GM15510 (cell line): ENCODE data around the gene KLHL29.

Experiments used
- POLR2A ChIP-seq: IDR thresholded peaks from 3 replicates; pipeline ENCODE4 v1.6.1; 2011; ENCODE audit warnings: borderline replicate concordance; ENCODE audit not compliant: insufficient read length; ENCODE audit errors: extremely low read depth

Gene KLHL29

GRCh38 chr2:23664066-23664788 is 279.2 kb downstream of the KLHL29 start:
- TF ChIP-seq POLR2A = no peak

GRCh38 chr2:23666241-23666979 is 281.4 kb downstream of the KLHL29 start:
- no peak for TF ChIP-seq POLR2A

GRCh38 chr2:23666980-23667357 is 282.0 kb downstream of the KLHL29 start:
- no peak for TF ChIP-seq POLR2A

- no peak for TF ChIP-seq POLR2A
Measured at GRCh38 chr2:23668756-23669304, 283.9 kb downstream of the KLHL29 start.

- no peak for TF ChIP-seq POLR2A
Measured at GRCh38 chr2:23669413-23670244, 284.6 kb downstream of the KLHL29 start.

- no peak for TF ChIP-seq POLR2A
Measured at GRCh38 chr2:23670245-23670592, 285.2 kb downstream of the KLHL29 start.

GRCh38 chr2:23673082-23673481 is 288.1 kb downstream of the KLHL29 start:
- no peak for TF ChIP-seq POLR2A

GRCh38 chr2:23673830-23674679 is 289.1 kb downstream of the KLHL29 start:
- no peak for TF ChIP-seq POLR2A

- TF ChIP-seq POLR2A = no peak
Measured at GRCh38 chr2:23675506-23675905, 290.5 kb downstream of the KLHL29 start.

GRCh38 chr2:23677836-23678235 is 292.9 kb downstream of the KLHL29 start:
- TF ChIP-seq POLR2A = no peak

- TF ChIP-seq POLR2A = no peak
Measured at GRCh38 chr2:23679044-23679443, 294.1 kb downstream of the KLHL29 start.

- no peak for TF ChIP-seq POLR2A
Measured at GRCh38 chr2:23680951-23681350, 296.0 kb downstream of the KLHL29 start.

- no peak for TF ChIP-seq POLR2A
Measured at GRCh38 chr2:23681356-23682140, 296.6 kb downstream of the KLHL29 start.
